ENCODE measurements around the gene DTWD1. TPM values are rescaled to one million over a fixed set of nuclear protein-coding genes. Genes with fewer than 3 reads are reported as not detected.
"Not testable (repeated sequence)": the region's sequence is repeated elsewhere in the genome, so short reads cannot be mapped to it uniquely, and the experiment has no call there.

The DTWD1 gene
- total RNA-seq, 1 experiment from 2014 or later, result 10.9 TPM

DNA sequence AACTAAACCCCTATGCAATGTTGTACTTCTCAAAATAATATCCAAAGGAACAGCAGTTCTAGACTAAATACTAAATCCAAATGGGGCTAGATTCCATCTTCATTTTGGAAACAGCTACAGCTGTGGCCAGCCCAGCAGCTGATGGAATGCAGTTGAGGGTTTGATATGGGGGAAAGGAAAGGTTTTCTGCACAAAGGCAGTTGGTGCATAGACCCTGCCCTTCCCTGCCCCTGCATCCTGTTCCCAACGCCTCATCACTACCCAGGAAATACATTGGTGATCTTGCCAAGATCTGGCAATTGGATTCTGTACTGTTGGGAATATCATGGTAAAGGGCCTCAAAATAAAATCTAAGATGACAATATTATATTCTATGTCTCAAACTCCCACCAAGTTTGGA lies 43.9 kb downstream of the DTWD1 start:
- no peaks in the 10 kb centered on the region for H4K20me1 ChIP-seq (ENCODE audit: low read length)
- ATAC-seq, result no peak

DNA sequence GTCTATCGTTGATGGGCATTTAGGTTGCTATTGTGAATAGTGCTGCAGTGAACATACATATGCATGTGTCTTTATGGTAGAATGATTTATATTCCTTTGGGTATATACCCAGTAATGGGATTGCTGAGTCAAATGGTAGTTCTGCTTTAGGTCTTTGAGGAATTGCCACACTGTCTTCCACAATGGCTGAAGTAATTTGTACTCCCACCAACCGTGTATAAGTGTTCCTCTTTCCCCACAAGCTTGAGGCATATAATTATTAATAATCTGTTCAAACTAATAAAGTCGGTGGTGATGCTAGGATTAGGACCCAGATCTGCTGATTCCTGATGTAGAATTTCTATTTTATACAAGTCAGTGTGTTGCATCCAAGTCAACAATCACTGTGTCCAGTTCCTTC lies 45.6 kb downstream of the DTWD1 start:
- H3K9ac ChIP-seq (ENCODE audit: low read length); H3F3A ChIP-seq (ENCODE audit: low read length, unreplicated experiment); H2AFZ ChIP-seq (ENCODE audit: low read length); H3K79me2 ChIP-seq (ENCODE audit: low read length); H4K20me1 ChIP-seq (ENCODE audit: low read length); BruUV-seq (replicated peaks); H3K9me3 ChIP-seq (ENCODE audit: low read length); H3K4me2 ChIP-seq (ENCODE audit: low read length); H3K9me2 ChIP-seq (replicated peaks; ENCODE audit: low read length); H3K4me1 ChIP-seq (ENCODE audit: insufficient read depth, low read length); ATAC-seq; H3K36me3 ChIP-seq (ENCODE audit: low read depth, low read length); H3K4me3 ChIP-seq (ENCODE audit: low read length); H3K27ac ChIP-seq (ENCODE audit: low read length); CTCF ChIA-PET; DNase-seq; POLR2A ChIA-PET (ENCODE audit: unreplicated experiment); intact Hi-C loops (cut with micrococcal nuclease); H3K27me3 ChIP-seq (ENCODE audit: low read length): not testable (repeated sequence)

More for the DNA sequence above, 43.9 kb downstream of the DTWD1 start:
- Histone ChIP-seq H3K9ac (ENCODE audit: low read length) (no peak overlapping the region), H3K9me2 (replicated peaks; ENCODE audit: low read length) (no peaks in the 10 kb centered on the region), H2AFZ (ENCODE audit: low read length) (no peak overlapping the region), H3K4me1 (ENCODE audit: insufficient read depth, low read length) (no peaks in the 10 kb centered on the region), H3K4me3 (ENCODE audit: low read length) (no peak overlapping the region), H3K27me3 (ENCODE audit: low read length) (no peaks in the 10 kb centered on the region), H3K36me3 (ENCODE audit: low read depth, low read length) (no peaks in the 10 kb centered on the region), H3K27ac (ENCODE audit: low read length) (no peak overlapping the region), H3K4me2 (ENCODE audit: low read length) (no peak overlapping the region), H3K9me3 (ENCODE audit: low read length) (no peaks in the 10 kb centered on the region), H3F3A (ENCODE audit: low read length, unreplicated experiment) (no peaks in the 10 kb centered on the region), H3K79me2 (ENCODE audit: low read length) (no peaks in the 10 kb centered on the region)
- ChIA-PET POLR2A (ENCODE audit: unreplicated experiment) (no interaction called here), CTCF (no interaction called here)
- no peak for TF ChIP-seq EZH2 (IDR thresholded peaks at IDR 0.05; ENCODE audit: low read length, unreplicated experiment)
- TF ChIP-seq EZH2phosphoT487 (IDR thresholded peaks at IDR 0.05; ENCODE audit: borderline replicate concordance, low read length), result no peak
- TF ChIP-seq, protein P1, sequence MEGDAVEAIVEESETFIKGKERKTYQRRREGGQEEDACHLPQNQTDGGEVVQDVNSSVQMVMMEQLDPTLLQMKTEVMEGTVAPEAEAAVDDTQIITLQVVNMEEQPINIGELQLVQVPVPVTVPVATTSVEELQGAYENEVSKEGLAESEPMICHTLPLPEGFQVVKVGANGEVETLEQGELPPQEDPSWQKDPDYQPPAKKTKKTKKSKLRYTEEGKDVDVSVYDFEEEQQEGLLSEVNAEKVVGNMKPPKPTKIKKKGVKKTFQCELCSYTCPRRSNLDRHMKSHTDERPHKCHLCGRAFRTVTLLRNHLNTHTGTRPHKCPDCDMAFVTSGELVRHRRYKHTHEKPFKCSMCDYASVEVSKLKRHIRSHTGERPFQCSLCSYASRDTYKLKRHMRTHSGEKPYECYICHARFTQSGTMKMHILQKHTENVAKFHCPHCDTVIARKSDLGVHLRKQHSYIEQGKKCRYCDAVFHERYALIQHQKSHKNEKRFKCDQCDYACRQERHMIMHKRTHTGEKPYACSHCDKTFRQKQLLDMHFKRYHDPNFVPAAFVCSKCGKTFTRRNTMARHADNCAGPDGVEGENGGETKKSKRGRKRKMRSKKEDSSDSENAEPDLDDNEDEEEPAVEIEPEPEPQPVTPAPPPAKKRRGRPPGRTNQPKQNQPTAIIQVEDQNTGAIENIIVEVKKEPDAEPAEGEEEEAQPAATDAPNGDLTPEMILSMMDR (conservative IDR thresholded peaks at IDR 0.05; ENCODE audit: low read depth, low read length), result no peak
- DNase-seq, result no peak
- BruUV-seq (replicated peaks), result no TSS peak
- intact Hi-C loops (cut with micrococcal nuclease), result no loop called here

DNA sequence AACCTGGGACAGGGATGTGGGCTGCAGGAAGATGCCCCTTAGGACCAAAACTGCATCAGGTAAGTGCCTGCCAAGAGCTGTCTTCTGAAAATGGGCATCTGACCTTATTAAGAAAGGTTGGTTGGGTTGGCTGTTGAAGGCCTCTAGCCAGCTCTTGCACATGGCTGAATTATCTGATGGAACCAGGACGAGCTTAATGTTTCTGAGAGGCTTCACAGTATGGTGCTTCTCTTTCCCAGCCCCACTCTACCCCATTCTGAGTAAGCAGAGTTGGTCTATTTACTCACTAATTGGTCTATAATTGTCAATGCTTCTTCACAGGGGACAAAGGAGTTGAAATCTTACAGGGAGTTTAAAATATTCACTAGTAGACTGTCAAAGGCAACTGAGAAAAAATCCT lies 48.4 kb downstream of the DTWD1 start:
- no peak for ATAC-seq
- no TSS peak for BruUV-seq (replicated peaks)
- TF ChIP-seq EZH2phosphoT487 (IDR thresholded peaks at IDR 0.05; ENCODE audit: borderline replicate concordance, low read length) (no peak), EZH2 (IDR thresholded peaks at IDR 0.05; ENCODE audit: low read length, unreplicated experiment) (no peak)
- TF ChIP-seq, protein P1 (conservative IDR thresholded peaks at IDR 0.05; ENCODE audit: low read depth, low read length), result no peak

More for the DNA sequence above, 48.4 kb downstream of the DTWD1 start:
- H3K9me3 ChIP-seq (ENCODE audit: low read length), result no peaks in the 10 kb centered on the region
- peaks cover 13% of the 10 kb centered on the region for H3K4me1 ChIP-seq (ENCODE audit: insufficient read depth, low read length)
- POLR2A ChIA-PET (ENCODE audit: unreplicated experiment), result no interaction called here
- intact Hi-C loops (cut with micrococcal nuclease), result no loop called here
- no peaks in the 10 kb centered on the region for H3K79me2 ChIP-seq (ENCODE audit: low read length)
- no peaks in the 10 kb centered on the region for H3K36me3 ChIP-seq (ENCODE audit: low read depth, low read length)
- no peaks in the 10 kb centered on the region for H3K27me3 ChIP-seq (ENCODE audit: low read length)
- no peak overlapping the region for H3K27ac ChIP-seq (ENCODE audit: low read length)
- H3K4me3 ChIP-seq (ENCODE audit: low read length), result no peak overlapping the region
- H2AFZ ChIP-seq (ENCODE audit: low read length), result no peak overlapping the region
- DNase-seq, result no peak
- H3K9me2 ChIP-seq (replicated peaks; ENCODE audit: low read length), result no peaks in the 10 kb centered on the region
- H3F3A ChIP-seq (ENCODE audit: low read length, unreplicated experiment), result no peaks in the 10 kb centered on the region
- H3K4me2 ChIP-seq (ENCODE audit: low read length), result no peak overlapping the region
- H4K20me1 ChIP-seq (ENCODE audit: low read length), result no peaks in the 10 kb centered on the region
- no peak overlapping the region for H3K9ac ChIP-seq (ENCODE audit: low read length)
- CTCF ChIA-PET, result no interaction called here
